Measurements from ENCODE around the gene PALLD. TPM values are rescaled to one million over a fixed set of nuclear protein-coding genes. Genes with fewer than 3 reads are reported as not detected.
A peak's percentile ranks its signal among the peaks of the same experiment; 100 is the strongest.

The PALLD gene
- total RNA-seq, 1 experiment from 2014 or later = 166 TPM

- no peak overlapping the region for H2AFZ ChIP-seq (ENCODE audit: low read depth, low read length, poor library complexity, severe bottlenecking)
- ChIA-PET CTCF (no interaction called here), POLR2A (no interaction called here), RAD21 (ENCODE audit: low non-redundant PET in 1 of 2, low total read pairs in 2 of 2, uncharacterized antibody in 2 of 2, unreplicated experiment in 2 of 2) (no interaction called here)
- no peaks in the 10 kb centered on the region; a peak in 1 of 4 replicates for H3K36me3 ChIP-seq (ENCODE audit: control insufficient read depth in 1 of 2, insufficient read depth in 2 of 2, low read length in 2 of 2)
- no peak for ATAC-seq
- no peaks in the 10 kb centered on the region for H3K9me3 ChIP-seq (ENCODE audit: control insufficient read depth in 1 of 2, insufficient read depth in 1 of 2, low read depth in 1 of 2, low read length in 2 of 2)
- H3K79me2 ChIP-seq (ENCODE audit: insufficient read depth, low read length) = peaks cover 26% of the 10 kb centered on the region
- peak overlapping the region; percentile 28 for H3K4me2 ChIP-seq (ENCODE audit: low read length)
- H4K20me1 ChIP-seq (ENCODE audit: insufficient read depth) = no peaks in the 10 kb centered on the region
- no peak overlapping the region for H3K4me3 ChIP-seq (replicated peaks in 1 of 2; ENCODE audit: low read depth in 1 of 2, low read length in 2 of 2)
- no peaks in the 10 kb centered on the region for H3K9me2 ChIP-seq (ENCODE audit: insufficient read depth)
- no peak for DNase-seq (ENCODE audit: low read depth, low spot score)
- intact Hi-C loops (cut with micrococcal nuclease) = no loop called here
- no peaks in the 10 kb centered on the region for H3K27me3 ChIP-seq (ENCODE audit: insufficient read depth, low read length)
- H3K9ac ChIP-seq (ENCODE audit: low read length) = 0 out of 2 replicates have a peak overlapping the region, but pooled peaks have one; percentile 10
- no TSS peak for BruUV-seq (replicated peaks)
- TF ChIP-seq ZBTB33 (IDR thresholded peaks at IDR 0.05; ENCODE audit: extremely low read depth, insufficient replicate concordance, low read length) (no peak), REST (IDR thresholded peaks at IDR 0.05; ENCODE audit: low read depth) (no peak), RAD21 (IDR thresholded peaks at IDR 0.05; ENCODE audit: low read depth) (no peak), EGR1 (IDR thresholded peaks at IDR 0.05; ENCODE audit: low read depth) (no peak), EZH2phosphoT487 (IDR thresholded peaks at IDR 0.05; ENCODE audit: borderline replicate concordance) (no peak), EZH2 (IDR thresholded peaks at IDR 0.05) (no peak), MAX (IDR thresholded peaks at IDR 0.05) (no peak), CEBPB (IDR thresholded peaks at IDR 0.05; ENCODE audit: low read depth) (no peak), SIN3A (IDR thresholded peaks at IDR 0.05; ENCODE audit: low read depth) (no peak), POLR2AphosphoS5 (IDR thresholded peaks at IDR 0.05; ENCODE audit: low read depth, low read length) (no peak)
- peaks cover 73 to 87% of the 10 kb centered on the region in 2 experiments for H3K4me1 ChIP-seq (ENCODE audit: control insufficient read depth in 1 of 2, insufficient read depth in 2 of 2, low read length in 2 of 2)
- H3K27ac ChIP-seq (ENCODE audit: low read depth, low read length) = peak overlapping the region; percentile 39; the same call in 1 of the 2 replicates
These were observed 110.4 kb downstream of the PALLD start for GRCh38 chr4:168607215-168607614.
